OCI-LY1 (cell line): ENCODE results near the gene RAD51B.

Experiments used
- EZH2 ChIP-seq: fragments of 200-600 bp; sonication (generic), shearing (Covaris generic); IDR thresholded peaks from 2 replicates; pipeline ENCODE4 v1.8.0; 2017; ENCODE audit warnings: borderline replicate concordance, mixed run types, mild to moderate bottlenecking, antibody characterized with exemption, low read length, moderate library complexity, mixed read lengths
- TF ChIP-seq, protein P1 (sequence below): fragments of 200-600 bp; sonication (generic), shearing (Covaris generic); IDR thresholded peaks from 2 replicates; pipeline ENCODE4 v1.5.1; 2017; ENCODE audit warnings: mild to moderate bottlenecking, antibody characterized with exemption, low read length, moderate library complexity, mixed read lengths

DNA sequence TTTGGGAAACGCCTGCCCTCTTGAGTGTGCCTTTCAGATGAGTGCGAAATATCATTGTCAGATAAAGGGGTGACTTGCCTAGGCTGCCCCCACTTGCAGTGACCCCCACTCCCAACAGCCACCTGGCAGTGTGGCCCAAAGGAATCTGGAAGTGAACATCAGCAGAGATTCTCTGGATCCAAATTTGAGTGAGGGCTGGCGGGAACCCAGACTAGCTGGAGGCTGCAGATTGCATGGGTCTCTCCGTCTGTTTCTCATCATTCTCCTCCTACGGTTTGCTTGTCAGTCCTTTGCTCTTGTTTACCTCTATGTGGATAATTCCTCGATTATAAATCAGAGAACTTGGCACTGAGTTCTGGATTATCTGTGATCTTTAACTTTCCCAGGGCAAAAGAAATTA is 692.5 kb downstream of the RAD51B start:
- TF ChIP-seq, protein P1, sequence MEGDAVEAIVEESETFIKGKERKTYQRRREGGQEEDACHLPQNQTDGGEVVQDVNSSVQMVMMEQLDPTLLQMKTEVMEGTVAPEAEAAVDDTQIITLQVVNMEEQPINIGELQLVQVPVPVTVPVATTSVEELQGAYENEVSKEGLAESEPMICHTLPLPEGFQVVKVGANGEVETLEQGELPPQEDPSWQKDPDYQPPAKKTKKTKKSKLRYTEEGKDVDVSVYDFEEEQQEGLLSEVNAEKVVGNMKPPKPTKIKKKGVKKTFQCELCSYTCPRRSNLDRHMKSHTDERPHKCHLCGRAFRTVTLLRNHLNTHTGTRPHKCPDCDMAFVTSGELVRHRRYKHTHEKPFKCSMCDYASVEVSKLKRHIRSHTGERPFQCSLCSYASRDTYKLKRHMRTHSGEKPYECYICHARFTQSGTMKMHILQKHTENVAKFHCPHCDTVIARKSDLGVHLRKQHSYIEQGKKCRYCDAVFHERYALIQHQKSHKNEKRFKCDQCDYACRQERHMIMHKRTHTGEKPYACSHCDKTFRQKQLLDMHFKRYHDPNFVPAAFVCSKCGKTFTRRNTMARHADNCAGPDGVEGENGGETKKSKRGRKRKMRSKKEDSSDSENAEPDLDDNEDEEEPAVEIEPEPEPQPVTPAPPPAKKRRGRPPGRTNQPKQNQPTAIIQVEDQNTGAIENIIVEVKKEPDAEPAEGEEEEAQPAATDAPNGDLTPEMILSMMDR = no peak
- TF ChIP-seq EZH2 = no peak
